GM12878 (cell line): ENCODE measurements around the gene OR1N1. TPM values are rescaled to one million over a fixed set of nuclear protein-coding genes. Genes with fewer than 3 reads are reported as not detected.

Experiments
- ATAC-seq: fragments of 200-7000 bp; cut with Tn5 transposase; 3 replicates; pipeline ENCODE4 v1.9.1; 2020; ENCODE audit warnings: mild to moderate bottlenecking, moderate library complexity
- Bru-seq: library from RNA; stranded (reverse); fragments of 400-500 nt; gene quantifications from one replicate; lab custom pipeline; 2021; lab: Mats Ljungman, UMichigan
- BruChase-seq, 2 experiments: library from RNA; stranded (reverse); fragments of 400-500 nt; gene quantifications; one replicate each; lab custom pipeline; 2021; lab: Mats Ljungman, UMichigan
- BruUV-seq: library from RNA; stranded (reverse); fragments of 400-500 nt; replicated peaks from 2 replicates; lab custom pipeline; 2021; lab: Mats Ljungman, UMichigan
- CTCF ChIA-PET: fragments of 300-600 bp; sonication (Branson Sonifier 250); formaldehyde crosslinking; extraction: SDS; loops from one replicate; lab custom pipeline; 2021; ENCODE audit warnings: inconsistent platforms; lab: Yijun Ruan, JAX
- POLR2A ChIA-PET: fragments of 350-600 bp; formaldehyde crosslinking; extraction: SDS; loops from one replicate; lab custom pipeline; 2021; ENCODE audit warnings: inconsistent platforms; lab: Charles Lee
- RAD21 ChIA-PET: fragments of 300-600 bp; sonication (Branson Sonifier 250); formaldehyde crosslinking; loops from one replicate; lab custom pipeline; 2023; ENCODE audit warnings: antibody characterized with exemption; ENCODE audit not compliant: unreplicated experiment; lab: Charles Lee
- SMC1A ChIA-PET: fragments of 300-600 bp; sonication (Branson Sonifier 250); formaldehyde crosslinking; loops from one replicate; lab custom pipeline; 2023; ENCODE audit not compliant: unreplicated experiment, uncharacterized antibody; lab: Charles Lee
- DNase-seq: peaks from one replicate; pipeline ENCODE4 v3.0.0-alpha.2; 2011; ENCODE audit warnings: low read depth, low spot score
- FAIRE-seq: peaks from 3 replicates; lab custom pipeline; 2011; peaks lifted over from hg19 to GRCh38; lab: Jason Lieb, UNC
- H2AFZ ChIP-seq: 2 replicates; pipeline ENCODE4 v1.6.0; 2011; ENCODE audit warnings: low read depth, low read length, control low read depth; ENCODE audit not compliant: control insufficient read depth
- H3K27ac ChIP-seq: 2 replicates; pipeline ENCODE4 v1.5.1; 2011; ENCODE audit warnings: control low read depth; ENCODE audit not compliant: control insufficient read depth, insufficient read depth
- H3K27me3 ChIP-seq, 2 experiments: replicated peaks in 1 of 2; 2 replicates each; pipeline versions ENCODE4 v1.6.0 to v1.6.1; 2011; ENCODE audit warnings: low read length in 1 of 2; ENCODE audit not compliant: control insufficient read depth in 2 of 2, insufficient read depth in 2 of 2
- H3K36me3 ChIP-seq, 2 experiments: 2 replicates each; pipeline ENCODE4 v1.5.1; 2011; ENCODE audit warnings: low read length in 1 of 2; ENCODE audit not compliant: control insufficient read depth in 2 of 2, insufficient read depth in 2 of 2
- H3K4me1 ChIP-seq: 2 replicates; pipeline ENCODE4 v1.6.1; 2011; ENCODE audit warnings: mild to moderate bottlenecking, low read length, moderate library complexity, mixed read lengths; ENCODE audit not compliant: control insufficient read depth, insufficient read depth
- H3K4me2 ChIP-seq: 2 replicates; pipeline ENCODE4 v1.6.0; 2011; ENCODE audit warnings: control low read depth; ENCODE audit not compliant: control insufficient read depth, insufficient read depth
- H3K4me3 ChIP-seq: fragments of 200-600 bp; sonication (generic); 2 replicates; pipeline ENCODE4 v1.5.1; 2016
- H3K79me2 ChIP-seq: 2 replicates; pipeline ENCODE4 v1.6.0; 2011; ENCODE audit warnings: low read length; ENCODE audit not compliant: control insufficient read depth, insufficient read depth
- H3K9ac ChIP-seq: 2 replicates; pipeline ENCODE4 v1.8.0; 2011; ENCODE audit warnings: low read length, control low read depth, mixed read lengths; ENCODE audit not compliant: control insufficient read depth, insufficient read depth
- H3K9me3 ChIP-seq: replicated peaks from 3 replicates; pipeline ENCODE4 v1.5.1; 2011; ENCODE audit warnings: mild to moderate bottlenecking, low read length; ENCODE audit not compliant: control insufficient read depth, insufficient read depth
- H4K20me1 ChIP-seq: 2 replicates; pipeline ENCODE4 v1.6.0; 2011; ENCODE audit not compliant: control insufficient read depth, insufficient read depth
- EGR1 ChIP-seq, 2 experiments: IDR thresholded peaks; 1 replicate in 1 of 2; 2 replicates in 1 of 2; pipeline ENCODE4 v1.6.1; 2011 to 2012; ENCODE audit warnings: low read depth in 2 of 2, low read length in 2 of 2, borderline replicate concordance in 1 of 2, mild to moderate bottlenecking in 1 of 2, moderate library complexity in 1 of 2
- FOXK2 ChIP-seq: fragments of 450-650 bp; IDR thresholded peaks from 2 replicates; pipeline ENCODE4 v1.6.1; 2017; ENCODE audit warnings: mild to moderate bottlenecking, moderate library complexity
- NRF1 ChIP-seq: conservative IDR thresholded peaks from 2 replicates; pipeline ENCODE4 v1.6.1; 2011; ENCODE audit warnings: mild to moderate bottlenecking, low read depth, low read length, improper control_type of control experiment
- WGBS: methylation state at CpG from one replicate; pipeline ENCODE4 v1.1.6; 2016; ENCODE audit warnings: low lambda C conversion rate; ENCODE audit not compliant: insufficient replicate concordance, insufficient coverage; ENCODE audit errors: missing lambda C conversion rate; 5-methylcytosine and 5-hydroxymethylcytosine counted together
- in situ Hi-C: fragments of 300-500 bp; cut with MboI; formaldehyde crosslinking; loops from 9 replicates; pipeline ENCODE4 v1.14.3; 2018; ENCODE audit warnings: mixed read lengths
- intact Hi-C: fragments of 100-400 bp; cut with micrococcal nuclease; formaldehyde crosslinking; loops from one replicate; pipeline ENCODE4 v1.14.2; 2022; ENCODE audit not compliant: unreplicated experiment
- long read RNA-seq, 2 experiments: library from polyadenylated mRNA; unstranded; transcript quantifications; one replicate each; pipeline ENCODE4 v2.0.0, GENCODE V29; 2019 to 2020
- polyA minus RNA-seq, 3 experiments: library from RNA; depleted of rRNA, polyadenylated mRNA; stranded (reverse); fragments of >200 nt; gene quantifications; 2 replicates each; pipeline ENCODE4 v1.2.3, GENCODE V29; 2011
- polyA plus RNA-seq, 11 experiments: library from polyadenylated mRNA; depleted of rRNA in 4 of 11; unstranded in 6 of 11; stranded (reverse) in 5 of 11; fragments of >200 nt; fragmentation: Nextera tagmentation in 4 of 11; fragmentation: Illumina TruSeq in 1 of 11; extraction: Ambion mirVana in 4 of 11; extraction: Trizol in 1 of 11; gene quantifications; 1 replicate in 1 of 11; 2 replicates in 10 of 11; pipeline versions ENCODE4 v1.2.1 to v1.2.3, GENCODE V29; 2011 to 2016; ENCODE audit warnings: inconsistent platforms in 2 of 11, missing spikeins in 2 of 11, low read depth in 1 of 11
- total RNA-seq, 4 experiments: library from RNA; depleted of rRNA in 3 of 4; stranded (reverse); fragments of >200 nt in 3 of 4; fragmentation: Illumina TruSeq in 1 of 4; extraction: Trizol in 1 of 4; gene quantifications; 2 replicates each; pipeline versions ENCODE4 v1.2.1 to v1.2.3, GENCODE V29; 2013 to 2021

Gene OR1N1
- not detected in 2 replicates for total RNA-seq (2013; cell fraction: nucleolus; rRNA removed)
- not detected in 2 replicates for total RNA-seq (2014; rRNA removed)
- total RNA-seq (2014; rRNA removed; fragmentation: Illumina TruSeq; extraction: Trizol): not detected in 2 replicates
- total RNA-seq (2021): not detected in 2 replicates
- not detected for polyA plus RNA-seq (2011; ENCODE audit: low read depth)
- polyA plus RNA-seq (2011; rRNA removed): not detected in 2 replicates
- polyA plus RNA-seq (2011; cell fraction: cytosol; rRNA removed): not detected in 2 replicates
- polyA plus RNA-seq (2011; cell fraction: nucleus; rRNA removed): not detected in 2 replicates
- not detected in 2 replicates for polyA plus RNA-seq (2012)
- polyA plus RNA-seq (2014; fragmentation: Illumina TruSeq; extraction: Trizol): not detected in 2 replicates
- not detected for polyA plus RNA-seq (2014; fragmentation: Nextera tagmentation; extraction: Ambion mirVana)
- not detected in 2 replicates for polyA plus RNA-seq (2014; rRNA removed)
- polyA plus RNA-seq (2016; fragmentation: Nextera tagmentation; extraction: Ambion mirVana): not detected
- not detected in 2 replicates for polyA minus RNA-seq (2011; rRNA and poly(A)+ RNA removed)
- polyA minus RNA-seq (2011; cell fraction: cytosol; rRNA and poly(A)+ RNA removed): not detected in 2 replicates
- not detected in 2 replicates for polyA minus RNA-seq (2011; cell fraction: nucleus; rRNA and poly(A)+ RNA removed)
- Bru-seq, nascent RNA: not detected
- BruChase-seq, experiment 1, labeled RNA remaining after a 6-hour chase: not detected
- BruChase-seq, experiment 2, labeled RNA remaining after a 2-hour chase: percentile 22 among the genes with signal in this experiment
- long read RNA-seq, experiment 1: 0 reads
- long read RNA-seq, experiment 2: 0 reads

- ChIA-PET SMC1A (no interaction called here), CTCF (no interaction called here), POLR2A (no interaction called here), RAD21 (no interaction called here)
- Histone ChIP-seq H3K4me3 (no peak within 1 kb of the TSS), H4K20me1 (no peaks in the 10 kb centered on the region), H3K4me2 (no peak within 1 kb of the TSS), H2AFZ (no peak within 1 kb of the TSS), H3K4me1 (no peaks in the 10 kb centered on the region), H3K27me3 (no peaks in the 10 kb centered on the region), H3K9ac (no peak within 1 kb of the TSS), H3K27ac (no peak within 1 kb of the TSS), H3K36me3 (no peaks in the 10 kb centered on the region), H3K9me3 (no peaks in the 10 kb centered on the region), H3K79me2 (no peaks in the 10 kb centered on the region)
- 45% methylated on average over 3 of the region's 3 CpGs for WGBS
- FAIRE-seq (no peak), ATAC-seq (no peak), DNase-seq (no peak)
- in situ Hi-C loops: no loop called here
- no peak for TF ChIP-seq FOXK2
- intact Hi-C loops: no loop called here
- BruUV-seq: no TSS peak
These were observed at the start of gene OR1N1 for GRCh38 chr9:122527193-122527592. OR1N1 (minus strand) TSS chr9:122527293; CDS start chr9:122527293, 0 bp downstream.

GRCh38 chr9:122572456-122572855 lies 45.4 kb upstream of the OR1N1 start:
- Histone ChIP-seq H4K20me1 (no peaks in the 10 kb centered on the region), H3K4me3 (no peak overlapping the region)
- no peak for TF ChIP-seq EGR1 (IDR thresholded peaks at IDR 0.05; ENCODE audit: borderline replicate concordance in 1 of 2, low read depth in 2 of 2, low read length in 2 of 2)
- no peak for TF ChIP-seq NRF1
- TF ChIP-seq, all 136 proteins: peak for 0
- ATAC-seq (no peak; the same call in 2 of the 3 replicates), DNase-seq (no peak), FAIRE-seq (no peak)
- Histone ChIP-seq H3K9me3 (no peaks in the 10 kb centered on the region), H3K4me2 (no peak overlapping the region), H3K27ac (no peak overlapping the region), H3K4me1 (no peaks in the 10 kb centered on the region), H3K27me3 (no peaks in the 10 kb centered on the region), H2AFZ (no peak overlapping the region), H3K36me3 (no peaks in the 10 kb centered on the region), H3K9ac (no peak overlapping the region), H3K79me2 (no peaks in the 10 kb centered on the region)
- RAD21 ChIA-PET: no interaction called here
- in situ Hi-C loops: no loop called here
- CTCF ChIA-PET: interaction anchor here (0.9 kb wide), 1 partner anchor 10 kb away, joined by 3 read pairs; the partner anchor contains the start of gene OR1L8
- SMC1A ChIA-PET: no interaction called here
- WGBS: 12% methylated on average over 2 of the region's 2 CpGs
- intact Hi-C loops: no loop called here
- no TSS peak for BruUV-seq
- POLR2A ChIA-PET: no interaction called here
